Kidney epithelial cell (primary cell): ENCODE measurements around the gene MBLAC2. TPM values are rescaled to one million over a fixed set of nuclear protein-coding genes. Genes with fewer than 3 reads are reported as not detected.

ENCODE experiments used
- DNase-seq: peaks from one replicate; pipeline ENCODE4 v3.0.0-alpha.2; 2010; ENCODE audit warnings: low read depth
- H3K27me3 ChIP-seq: 2 replicates; pipeline ENCODE4 v1.6.0; 2011; ENCODE audit warnings: low read length; ENCODE audit not compliant: control insufficient read depth, insufficient read depth
- H3K36me3 ChIP-seq: 2 replicates; pipeline ENCODE4 v1.5.1; 2011; ENCODE audit warnings: low read length; ENCODE audit not compliant: control insufficient read depth, insufficient read depth
- H3K4me3 ChIP-seq: 2 replicates; pipeline ENCODE4 v1.5.1; 2011; ENCODE audit warnings: low read depth, mild to moderate bottlenecking, control low read depth, low read length
- CTCF ChIP-seq: IDR thresholded peaks from 2 replicates; pipeline ENCODE4 v1.5.1; 2011; ENCODE audit warnings: mild to moderate bottlenecking, moderate library complexity, low read length, control low read depth, inconsistent platforms; ENCODE audit not compliant: insufficient read depth, poor library complexity, severe bottlenecking
- total RNA-seq: library from RNA; depleted of rRNA; stranded (reverse); fragments of >200 nt; gene quantifications from 2 replicates; pipeline ENCODE4 v1.2.3, GENCODE V29; 2015

Gene MBLAC2
- total RNA-seq, 1 donor from 2014 or later: 5.6 TPM

- DNase-seq: no peak
- Histone ChIP-seq H3K27me3 (no peaks in the 10 kb centered on the region), H3K36me3 (no peaks in the 10 kb centered on the region), H3K4me3 (no peak overlapping the region)
- TF ChIP-seq CTCF: no peak
Measured at GRCh38 chr5:90440644-90441043, 33.9 kb downstream of the MBLAC2 start.

GRCh38 chr5:90438100-90438499 lies 36.5 kb downstream of the MBLAC2 start:
- TF ChIP-seq CTCF: no peak
- Histone ChIP-seq H3K36me3 (no peaks in the 10 kb centered on the region), H3K4me3 (no peak overlapping the region), H3K27me3 (no peaks in the 10 kb centered on the region)
- DNase-seq: no peak

DNA sequence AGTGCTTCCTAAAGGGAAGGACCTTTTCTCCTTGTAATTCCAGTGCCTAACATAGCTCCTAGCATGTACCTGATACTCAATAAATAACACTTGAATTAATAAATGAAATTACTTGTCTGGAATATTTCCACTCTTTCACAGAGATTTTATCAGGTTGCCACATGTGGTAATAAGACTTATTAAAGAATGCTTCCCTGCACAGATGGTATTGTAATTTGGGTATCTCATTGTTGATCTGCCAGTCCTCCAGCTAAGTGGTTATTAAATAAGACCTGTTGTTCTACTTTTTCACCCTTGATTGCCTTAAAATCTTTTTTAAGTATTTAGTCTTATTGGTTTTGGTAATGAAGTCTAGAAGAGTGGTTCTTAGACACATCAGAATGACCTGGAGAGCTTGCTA lies 36.9 kb downstream of the MBLAC2 start:
- Histone ChIP-seq H3K36me3 (no peaks in the 10 kb centered on the region), H3K27me3 (no peaks in the 10 kb centered on the region), H3K4me3 (no peak overlapping the region)
- DNase-seq: no peak
- TF ChIP-seq CTCF: no peak

DNA sequence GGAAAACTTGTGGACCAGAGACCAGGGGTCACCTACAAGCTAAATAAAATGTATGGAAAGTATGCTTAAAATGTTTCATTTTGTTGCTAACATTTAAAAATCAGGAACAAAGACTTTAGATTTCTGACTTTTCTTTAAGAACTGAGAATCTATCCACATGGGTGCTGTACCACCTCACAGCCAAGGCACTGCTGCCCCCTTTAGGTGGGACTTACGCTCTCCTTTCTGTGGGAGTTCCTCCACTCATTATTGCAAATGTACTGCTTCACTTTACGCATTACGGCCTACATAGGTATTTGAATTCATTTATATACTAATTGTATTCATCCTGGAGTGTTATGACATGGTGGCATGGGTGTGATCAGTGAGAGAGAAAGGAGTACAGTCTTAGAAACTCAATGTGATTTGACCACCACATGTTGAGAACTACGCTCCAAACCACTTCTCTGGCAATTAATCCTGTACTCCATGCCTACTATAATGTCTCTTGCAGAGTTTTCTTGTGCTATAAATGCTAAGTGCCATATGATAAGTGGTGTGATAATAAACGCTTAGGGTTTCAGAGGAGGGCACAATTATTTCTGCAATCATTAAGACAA lies 40.4 kb downstream of the MBLAC2 start:
- no peak overlapping the region for H3K4me3 ChIP-seq
- H3K27me3 ChIP-seq: no peaks in the 10 kb centered on the region
- no peak for DNase-seq
- H3K36me3 ChIP-seq: no peaks in the 10 kb centered on the region
- peak; percentile 66 for TF ChIP-seq CTCF

- H3K4me3 ChIP-seq: no peak overlapping the region
- no peak for TF ChIP-seq CTCF
Measured at GRCh38 chr5:90424245-90424644, 50.3 kb downstream of the MBLAC2 start.

DNA sequence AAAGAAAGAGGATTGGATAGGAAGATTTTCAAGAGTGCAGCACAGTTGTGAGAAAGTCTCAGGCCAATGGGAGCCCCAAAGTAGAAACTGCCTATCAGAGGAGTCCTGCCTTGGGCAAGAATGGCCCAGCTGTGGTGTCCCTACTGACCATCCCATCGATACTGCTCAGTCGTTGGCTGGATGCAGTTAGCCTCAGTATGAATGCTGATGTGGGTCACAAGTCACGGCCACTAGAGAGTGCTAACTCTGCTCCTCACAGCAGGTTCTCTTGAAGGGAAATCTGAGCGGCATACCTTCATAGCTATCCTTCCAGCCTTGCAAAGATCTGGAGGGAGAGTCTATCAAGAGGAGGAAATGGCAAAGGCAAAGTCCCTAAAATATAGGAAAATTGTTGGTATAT lies 53.4 kb downstream of the MBLAC2 start:
- DNase-seq: no peak
- Histone ChIP-seq H3K36me3 (no peaks in the 10 kb centered on the region), H3K27me3 (no peaks in the 10 kb centered on the region), H3K4me3 (no peak overlapping the region)
- peak; percentile 17 for TF ChIP-seq CTCF

More at GRCh38 chr5:90424245-90424644, 50.3 kb downstream of the MBLAC2 start:
- DNase-seq: no peak
- H3K27me3 ChIP-seq: no peaks in the 10 kb centered on the region
- H3K36me3 ChIP-seq: no peaks in the 10 kb centered on the region
